Adipose tissue (tissue), 3 donors: ENCODE data around the gene MRPL43. TPM values are rescaled to one million over a fixed set of nuclear protein-coding genes. Genes with fewer than 3 reads are reported as not detected.

Experiments
- H3K27ac ChIP-seq: one replicate; pipeline ENCODE4 v1.5.1; 2013; ENCODE audit warnings: low read depth, low read length
- WGBS, 3 donors: extraction: QIAGEN DNeasy Blood & Tissue Kit; methylation state at CpG; one replicate each; pipeline ENCODE4 v1.1.7; 2013; 5-methylcytosine and 5-hydroxymethylcytosine counted together
- polyA plus RNA-seq, 3 donors: library from polyadenylated mRNA; stranded (reverse); fragments of 200-250 nt; gene quantifications; one replicate each; pipeline ENCODE4 v1.2.3, GENCODE V29; 2013
- donor health status: healthy with polysubstance abuse.
- donor health status: Bipolar disorder and iron deficiency.
- donor health status: healthy.

The MRPL43 gene
- polyA plus RNA-seq, 3 donors: 76.5 to 109 (median 96.3) TPM

GRCh38 chr10:100996678-100997359, 9.5 kb upstream of the MRPL43 start:
- H3K27ac ChIP-seq: no peak overlapping the region
- 4 to 5% (median 5%) methylated on average over 40 to 46 of the region's 46 CpGs for WGBS, 3 donors

- 67 to 71% (median 71%) methylated on average over 6 of the region's 6 CpGs for WGBS, 3 donors
Measured at GRCh38 chr10:100995181-100995580, 7.9 kb upstream of the MRPL43 start.

GRCh38 chr10:100993986-100994708, 6.8 kb upstream of the MRPL43 start:
- 45 to 61% (median 59%) methylated on average over 10 of the region's 10 CpGs for WGBS, 3 donors
- H3K27ac ChIP-seq: no peak overlapping the region

More at GRCh38 chr10:100995181-100995580, 7.9 kb upstream of the MRPL43 start:
- no peak overlapping the region for H3K27ac ChIP-seq

GRCh38 chr10:100989088-100989487, 1.8 kb upstream of the MRPL43 start:
- 70 to 93% (median 86%) methylated on average over 21 of the region's 21 CpGs for WGBS, 3 donors
- no peak overlapping the region for H3K27ac ChIP-seq

- WGBS, 3 donors: 56 to 68% (median 60%) methylated on average over 10 of the region's 10 CpGs
- H3K27ac ChIP-seq: no peak overlapping the region
Measured at GRCh38 chr10:100988166-100988565, 869 bp upstream of the MRPL43 start.

- 2% methylated on average over 15 of the region's 15 CpGs for WGBS, 3 donors
- H3K27ac ChIP-seq: no peak overlapping the region
Measured at GRCh38 chr10:100987685-100988049, 370 bp upstream of the MRPL43 start.

- H3K27ac ChIP-seq: no peak overlapping the region
- WGBS, 3 donors: 8 to 29% (median 29%) methylated on average over 17 of the region's 17 CpGs
Measured at GRCh38 chr10:100986623-100986951, 710 bp downstream of the MRPL43 start.

- H3K27ac ChIP-seq: no peak overlapping the region
- 43 to 72% (median 66%) methylated on average over 5 of the region's 5 CpGs for WGBS, 3 donors
Measured at GRCh38 chr10:100985336-100985735, 2.0 kb downstream of the MRPL43 start.

- H3K27ac ChIP-seq: no peak overlapping the region
- WGBS, 3 donors: 73 to 76% (median 74%) methylated on average over 2 of the region's 2 CpGs
Measured at GRCh38 chr10:100984672-100985177, 2.6 kb downstream of the MRPL43 start.

- H3K27ac ChIP-seq: no peak overlapping the region
- WGBS, 3 donors: 81 to 88% (median 82%) methylated on average over 10 to 13 of the region's 13 CpGs
Measured at GRCh38 chr10:100983868-100984671, 3.2 kb downstream of the MRPL43 start.

GRCh38 chr10:100982916-100983830, 4.1 kb downstream of the MRPL43 start:
- 86 to 91% (median 89%) methylated on average over 24 of the region's 24 CpGs for WGBS, 3 donors
- no peak overlapping the region for H3K27ac ChIP-seq

GRCh38 chr10:100981178-100981772, 6.0 kb downstream of the MRPL43 start:
- WGBS, 3 donors: 81 to 86% (median 83%) methylated on average over 5 of the region's 5 CpGs
- H3K27ac ChIP-seq: no peak overlapping the region

GRCh38 chr10:100980711-100981110, 6.6 kb downstream of the MRPL43 start:
- H3K27ac ChIP-seq: no peak overlapping the region
- WGBS, 3 donors: 91 to 97% (median 95%) methylated on average over 7 of the region's 7 CpGs

- 80 to 92% (median 88%) methylated on average over 2 of the region's 2 CpGs for WGBS, 3 donors
Measured at GRCh38 chr10:100980311-100980710, 7.0 kb downstream of the MRPL43 start.

GRCh38 chr10:100979791-100980272, 7.5 kb downstream of the MRPL43 start:
- WGBS, 3 donors: 89 to 93% (median 92%) methylated on average over 12 to 16 of the region's 16 CpGs
- H3K27ac ChIP-seq: no peak overlapping the region

More at GRCh38 chr10:100980311-100980710, 7.0 kb downstream of the MRPL43 start:
- no peak overlapping the region for H3K27ac ChIP-seq

GRCh38 chr10:100978901-100979195, 8.4 kb downstream of the MRPL43 start:
- WGBS, 3 donors: 74 to 85% (median 79%) methylated on average over 10 of the region's 10 CpGs
- H3K27ac ChIP-seq: no peak overlapping the region

GRCh38 chr10:100978121-100978900, 9.0 kb downstream of the MRPL43 start:
- 87 to 92% (median 89%) methylated on average over 13 of the region's 13 CpGs for WGBS, 3 donors
- no peak overlapping the region for H3K27ac ChIP-seq
